Measurements from ENCODE around the gene CHMP6. TPM values are rescaled to one million over a fixed set of nuclear protein-coding genes. Genes with fewer than 3 reads are reported as not detected.

The CHMP6 gene
- total and polyA plus RNA-seq, 4 experiments from 2014 or later = 36.7 to 48.7 (median 41.9) TPM

DNA sequence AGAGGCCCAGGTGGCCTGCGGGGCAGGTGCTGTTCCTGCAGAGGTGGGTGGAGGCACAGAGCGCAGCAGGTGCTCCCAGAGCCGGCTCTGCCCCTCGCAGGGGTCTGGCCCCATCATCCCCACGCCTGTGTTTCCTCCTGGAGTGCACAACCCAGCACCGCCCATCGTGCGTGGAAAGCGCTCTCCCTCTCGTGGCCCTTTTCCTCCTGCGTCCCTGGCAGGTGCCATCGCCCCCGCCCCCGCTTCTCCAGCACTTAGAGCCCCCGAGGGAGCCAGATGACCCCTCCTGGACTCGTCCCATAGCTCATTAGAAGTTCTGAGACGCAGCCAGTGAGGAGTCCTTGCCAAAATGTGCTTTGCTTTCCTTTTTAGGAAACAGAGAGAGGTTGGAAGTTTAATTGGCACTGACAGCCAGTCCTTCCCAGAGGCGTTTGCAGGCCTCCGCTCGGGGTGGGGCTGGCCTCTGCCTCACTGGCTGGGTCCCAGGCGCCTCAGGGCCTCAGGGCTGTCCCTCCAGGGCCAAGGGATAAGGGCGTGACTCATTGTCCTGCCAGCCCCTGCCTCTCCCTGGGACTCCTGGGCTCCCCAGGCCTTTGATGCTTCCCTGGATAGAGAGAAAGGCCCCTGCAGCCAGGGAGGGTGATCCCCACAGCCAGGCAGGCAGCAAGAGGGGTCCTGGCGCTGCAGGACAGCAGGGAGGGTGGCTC, 32.2 kb upstream of the CHMP6 start:
- no peak overlapping the region for H3K4me3 ChIP-seq (ENCODE audit: low read length in 2 of 2)
- no peaks in the 10 kb centered on the region for H3K27me3 ChIP-seq (ENCODE audit: insufficient read depth, low read length)
- no peaks in the 10 kb centered on the region for H3K9me3 Mint-ChIP-seq
- POLR2A ChIA-PET (ENCODE audit: partially characterized antibody) = no interaction called here
- intact Hi-C loops (cut with micrococcal nuclease) = no loop called here
- no peaks in the 10 kb centered on the region for H3K4me1 Mint-ChIP-seq
- H3K36me3 ChIP-seq (ENCODE audit: insufficient read depth, low read length) = no peaks in the 10 kb centered on the region
- no peaks in the 10 kb centered on the region for H3K9me3 ChIP-seq (ENCODE audit: control insufficient read depth in 1 of 2, low read length in 2 of 2)
- no peaks in the 10 kb centered on the region for H3K27me3 Mint-ChIP-seq
- no peak overlapping the region for H3K4me3 Mint-ChIP-seq
- peaks cover 7 to 15% of the 10 kb centered on the region in 2 donors for H3K36me3 Mint-ChIP-seq
- no peak overlapping the region for H3K27ac ChIP-seq (ENCODE audit: low read depth, low read length)
- H3K4me1 ChIP-seq (ENCODE audit: insufficient read depth, low read length) = no peaks in the 10 kb centered on the region
- DNase-seq = no peak
- H3K27ac Mint-ChIP-seq = no peak overlapping the region
- CTCF ChIA-PET (ENCODE audit: partially characterized antibody) = no interaction called here

DNA sequence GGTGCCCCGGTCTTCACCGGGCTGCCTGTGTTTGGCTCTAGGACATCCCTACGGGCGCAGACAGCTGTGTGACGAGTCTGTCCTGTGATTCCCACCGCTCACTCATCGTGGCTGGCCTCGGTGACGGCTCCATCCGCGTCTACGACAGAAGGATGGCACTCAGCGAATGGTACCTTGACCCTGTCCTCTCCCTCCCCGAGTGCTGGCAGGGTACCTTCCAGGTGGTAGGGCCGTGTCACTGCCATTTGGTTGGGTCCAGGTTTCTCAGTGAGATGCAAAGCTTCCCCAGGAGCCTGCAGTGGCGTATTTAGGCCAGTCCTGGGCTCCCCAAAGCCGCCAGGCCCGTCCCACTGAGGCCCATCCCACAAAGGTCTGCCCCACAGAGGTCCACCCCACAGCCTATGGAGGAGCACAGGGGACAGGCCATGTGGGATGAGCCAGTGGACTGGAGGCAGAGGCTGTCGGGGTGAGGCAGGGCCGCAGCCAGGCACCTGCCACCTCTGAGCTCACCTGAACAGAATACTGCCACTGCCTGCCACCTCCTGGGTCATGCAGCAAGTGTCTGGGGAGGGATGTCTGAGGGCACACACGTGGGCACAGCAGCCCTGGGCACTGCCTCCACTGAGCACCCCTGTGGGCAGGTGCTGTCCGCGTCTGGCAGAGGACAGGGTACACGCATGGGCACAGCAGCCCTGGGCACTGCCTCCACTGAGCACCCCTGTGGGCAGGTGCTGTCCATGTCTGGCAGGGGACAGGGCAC, 31.4 kb upstream of the CHMP6 start:
- Histone ChIP-seq H3K4me3 (ENCODE audit: low read length in 2 of 2) (no peak overlapping the region), H3K4me1 (ENCODE audit: insufficient read depth, low read length) (no peaks in the 10 kb centered on the region), H3K9me3 (ENCODE audit: control insufficient read depth in 1 of 2, low read length in 2 of 2) (no peaks in the 10 kb centered on the region), H3K27me3 (ENCODE audit: insufficient read depth, low read length) (no peaks in the 10 kb centered on the region), H3K27ac (ENCODE audit: low read depth, low read length) (no peak overlapping the region), H3K36me3 (ENCODE audit: insufficient read depth, low read length) (no peaks in the 10 kb centered on the region)
- intact Hi-C loops (cut with micrococcal nuclease) = no loop called here
- Mint-ChIP-seq H3K36me3 (peaks cover 0 to 13% of the 10 kb centered on the region in 2 donors), H3K9me3 (no peaks in the 10 kb centered on the region), H3K27ac (no peak overlapping the region), H3K4me3 (no peak overlapping the region), H3K27me3 (no peaks in the 10 kb centered on the region), H3K4me1 (no peaks in the 10 kb centered on the region)
- CTCF ChIA-PET (ENCODE audit: partially characterized antibody) = interaction anchor here (0.9 kb wide), 1 partner anchor 61 kb away, joined by 3 read pairs; no protein-coding TSS in a partner anchor
- no peak for DNase-seq
- POLR2A ChIA-PET (ENCODE audit: partially characterized antibody) = no interaction called here

DNA sequence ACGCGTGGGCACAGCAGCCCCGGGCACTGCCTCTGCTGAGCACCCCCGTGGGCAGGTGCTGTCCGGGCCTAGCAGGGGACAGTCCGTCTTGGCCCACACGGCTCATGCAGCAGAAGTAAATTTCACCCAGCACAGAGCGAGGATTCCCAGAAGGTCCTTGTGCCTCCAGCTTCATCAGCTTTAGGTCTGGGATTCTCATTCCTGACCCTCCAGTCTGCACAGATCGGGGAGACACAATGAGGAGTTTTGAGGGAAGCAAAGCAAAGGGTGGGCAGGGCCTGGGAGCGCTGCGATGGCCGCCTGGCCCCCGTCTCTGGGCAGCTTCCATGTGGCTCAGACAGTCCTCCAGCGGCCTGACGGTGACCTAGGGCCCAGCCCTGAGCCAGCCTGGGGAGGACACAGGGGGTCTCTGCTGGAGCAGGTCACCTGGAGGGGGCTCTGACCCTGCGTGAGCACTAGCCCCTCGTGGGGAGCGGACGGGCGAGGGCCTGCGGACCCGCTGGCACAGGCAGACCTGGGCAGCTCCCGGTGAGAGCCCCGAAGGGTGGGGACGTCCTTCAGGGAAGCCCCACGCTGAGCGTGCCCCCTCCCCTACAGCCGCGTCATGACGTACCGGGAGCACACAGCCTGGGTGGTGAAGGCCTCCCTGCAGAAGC, 30.7 kb upstream of the CHMP6 start:
- Histone ChIP-seq H3K9me3 (ENCODE audit: control insufficient read depth in 1 of 2, low read length in 2 of 2) (no peaks in the 10 kb centered on the region), H3K27me3 (ENCODE audit: insufficient read depth, low read length) (no peaks in the 10 kb centered on the region), H3K36me3 (ENCODE audit: insufficient read depth, low read length) (no peaks in the 10 kb centered on the region), H3K4me3 (ENCODE audit: low read length in 2 of 2) (no peak overlapping the region), H3K4me1 (ENCODE audit: insufficient read depth, low read length) (no peaks in the 10 kb centered on the region), H3K27ac (ENCODE audit: low read depth, low read length) (no peak overlapping the region)
- Mint-ChIP-seq H3K27ac (no peak overlapping the region), H3K4me1 (no peaks in the 10 kb centered on the region), H3K36me3 (peaks cover 0 to 15% of the 10 kb centered on the region in 2 donors), H3K27me3 (no peaks in the 10 kb centered on the region), H3K9me3 (no peaks in the 10 kb centered on the region), H3K4me3 (no peak overlapping the region)
- intact Hi-C loops (cut with micrococcal nuclease) = no loop called here
- ChIA-PET CTCF (ENCODE audit: partially characterized antibody) (interaction anchor here (0.9 kb wide), 1 partner anchor 62 kb away, joined by 3 read pairs; no protein-coding TSS in a partner anchor), POLR2A (ENCODE audit: partially characterized antibody) (no interaction called here)
- no peak for DNase-seq

DNA sequence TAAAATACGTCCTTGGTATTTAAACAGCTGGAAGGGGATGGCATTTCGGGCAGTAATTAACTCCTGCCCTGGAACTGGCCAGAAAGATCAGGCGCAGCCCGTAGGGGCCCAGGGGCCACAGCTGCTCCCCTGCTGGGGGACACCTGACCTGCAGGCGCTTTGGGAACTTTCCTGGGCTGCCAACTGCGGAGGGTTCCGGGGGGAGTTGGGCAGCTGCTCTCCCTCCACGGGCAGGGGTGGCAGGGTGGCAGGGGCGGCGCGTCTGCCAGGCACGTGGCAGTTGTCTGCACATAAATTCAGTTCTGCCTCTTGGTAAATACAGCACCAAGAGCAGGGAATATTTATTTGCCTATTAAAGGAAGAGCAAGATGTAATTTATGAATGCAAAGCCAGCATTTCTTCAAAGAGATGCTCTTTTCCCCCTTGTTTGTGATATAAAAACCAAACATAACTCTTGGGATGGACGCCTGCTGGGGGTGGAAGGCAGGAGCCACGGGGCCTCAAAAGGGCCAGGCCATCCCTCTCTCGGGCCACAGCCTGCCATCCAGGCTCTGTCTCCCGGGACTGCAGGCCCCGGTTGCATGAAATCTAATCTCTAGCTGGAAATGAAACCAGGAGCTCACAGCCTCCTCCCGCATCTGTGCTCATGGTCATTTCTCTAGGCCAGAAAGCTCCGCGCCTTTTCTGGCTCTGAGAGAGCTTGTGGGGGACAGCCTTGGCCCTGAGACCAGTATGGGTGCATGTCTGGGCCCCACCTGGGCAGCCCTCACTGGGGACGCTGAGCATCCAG, 29.9 kb upstream of the CHMP6 start:
- Mint-ChIP-seq H3K36me3 (peaks cover 0 to 15% of the 10 kb centered on the region in 2 donors), H3K27ac (no peak overlapping the region), H3K9me3 (no peaks in the 10 kb centered on the region), H3K4me1 (no peaks in the 10 kb centered on the region), H3K27me3 (no peaks in the 10 kb centered on the region), H3K4me3 (no peak overlapping the region)
- Histone ChIP-seq H3K27me3 (ENCODE audit: insufficient read depth, low read length) (no peaks in the 10 kb centered on the region), H3K36me3 (ENCODE audit: insufficient read depth, low read length) (no peaks in the 10 kb centered on the region), H3K4me1 (ENCODE audit: insufficient read depth, low read length) (no peaks in the 10 kb centered on the region), H3K4me3 (ENCODE audit: low read length in 2 of 2) (no peak overlapping the region), H3K9me3 (ENCODE audit: control insufficient read depth in 1 of 2, low read length in 2 of 2) (no peaks in the 10 kb centered on the region), H3K27ac (ENCODE audit: low read depth, low read length) (no peak overlapping the region)
- ChIA-PET POLR2A (ENCODE audit: partially characterized antibody) (no interaction called here), CTCF (ENCODE audit: partially characterized antibody) (no interaction called here)
- no peak for DNase-seq
- intact Hi-C loops (cut with micrococcal nuclease) = no loop called here

DNA sequence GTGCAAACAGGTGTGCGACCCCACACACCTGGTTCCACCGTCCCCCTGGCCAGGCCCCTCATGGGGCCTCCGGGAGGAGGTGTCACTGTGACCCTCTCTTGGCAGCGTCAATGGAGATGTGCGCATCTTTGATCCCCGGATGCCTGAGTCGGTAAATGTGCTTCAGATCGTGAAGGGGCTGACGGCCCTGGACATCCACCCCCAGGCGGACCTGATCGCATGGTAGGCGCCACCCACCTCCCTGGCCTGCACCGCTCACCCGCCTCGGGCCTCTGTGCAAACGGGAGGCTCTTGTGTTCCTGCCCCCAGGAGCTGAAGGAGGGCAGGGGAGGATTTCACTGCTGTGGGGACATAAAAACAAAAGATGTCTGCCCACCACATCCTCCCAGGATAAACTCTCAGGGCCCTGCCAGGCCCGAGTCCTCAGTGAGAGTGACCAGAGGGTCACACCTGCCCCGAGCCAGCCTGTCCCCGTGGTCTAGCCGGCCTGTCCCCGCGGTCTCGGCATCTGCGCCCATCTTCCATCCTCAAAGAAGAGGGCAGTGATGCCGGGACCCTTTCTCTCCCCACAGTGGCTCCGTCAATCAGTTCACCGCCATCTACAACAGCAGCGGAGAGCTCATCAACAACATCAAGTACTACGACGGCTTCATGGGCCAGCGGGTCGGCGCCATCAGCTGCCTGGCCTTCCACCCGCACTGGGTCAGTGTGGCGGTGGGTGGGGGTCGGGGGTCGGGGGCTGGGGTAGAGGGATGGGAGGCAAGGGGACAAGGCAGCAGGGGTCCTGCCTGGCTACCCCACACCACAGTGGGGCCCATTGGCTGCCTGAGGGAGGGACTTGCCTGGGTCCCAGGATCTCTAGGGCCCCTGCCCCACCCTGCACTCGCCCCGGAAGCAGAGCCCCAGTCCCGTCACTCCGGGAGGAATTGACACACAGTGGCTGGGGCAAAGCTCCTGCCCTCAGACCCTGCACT, 29.0 kb upstream of the CHMP6 start:
- H3K36me3 ChIP-seq (ENCODE audit: insufficient read depth, low read length) = no peaks in the 10 kb centered on the region
- Mint-ChIP-seq H3K9me3 (no peaks in the 10 kb centered on the region), H3K36me3 (peaks cover 0 to 15% of the 10 kb centered on the region in 2 donors), H3K4me3 (no peak overlapping the region), H3K27me3 (no peaks in the 10 kb centered on the region), H3K4me1 (no peaks in the 10 kb centered on the region), H3K27ac (no peak overlapping the region)
- intact Hi-C loops (cut with micrococcal nuclease) = no loop called here
- POLR2A ChIA-PET (ENCODE audit: partially characterized antibody) = no interaction called here
- CTCF ChIA-PET (ENCODE audit: partially characterized antibody) = no interaction called here
- H3K4me3 ChIP-seq (ENCODE audit: low read length in 2 of 2) = no peak overlapping the region
- no peaks in the 10 kb centered on the region for H3K9me3 ChIP-seq (ENCODE audit: control insufficient read depth in 1 of 2, low read length in 2 of 2)
- H3K27ac ChIP-seq (ENCODE audit: low read depth, low read length) = no peak overlapping the region
- no peak for DNase-seq
- H3K27me3 ChIP-seq (ENCODE audit: insufficient read depth, low read length) = no peaks in the 10 kb centered on the region
- H3K4me1 ChIP-seq (ENCODE audit: insufficient read depth, low read length) = no peaks in the 10 kb centered on the region

DNA sequence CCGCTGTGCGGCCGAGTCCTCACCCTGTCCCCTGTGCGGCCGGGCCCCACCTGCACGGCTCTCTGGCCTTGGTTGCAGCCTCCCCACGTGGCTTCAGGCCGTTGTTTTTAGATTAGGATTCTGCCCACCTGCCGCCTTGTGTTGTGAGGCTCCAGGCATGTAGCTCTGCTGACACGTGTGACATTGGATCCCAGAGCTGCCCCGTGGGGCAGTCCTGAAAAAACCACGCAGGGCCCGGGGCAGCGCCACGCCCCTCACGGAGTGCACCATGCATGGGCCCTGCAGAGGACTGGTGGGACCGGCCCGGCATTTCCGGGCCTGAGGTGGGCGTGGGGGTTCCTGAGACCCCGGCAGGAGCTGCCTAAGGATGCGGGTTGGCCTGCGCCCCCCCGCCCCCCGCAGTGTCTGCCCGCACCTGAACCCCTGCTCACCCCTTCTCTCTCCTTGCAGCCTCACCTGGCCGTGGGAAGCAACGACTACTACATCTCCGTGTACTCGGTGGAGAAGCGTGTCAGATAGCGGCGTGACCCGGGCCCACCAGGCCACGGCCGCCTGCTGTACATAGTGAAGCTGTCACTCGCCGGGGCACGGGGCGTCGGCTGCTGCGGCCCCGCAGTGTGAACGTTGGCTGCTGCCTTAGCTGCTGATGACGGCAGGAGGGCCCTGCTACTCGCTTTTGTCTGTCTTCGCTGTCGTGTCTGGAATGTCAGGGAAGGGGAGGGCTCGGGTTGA, 27.7 kb upstream of the CHMP6 start:
- peaks cover 0 to 15% of the 10 kb centered on the region in 2 donors for H3K36me3 Mint-ChIP-seq
- no peak overlapping the region for H3K4me3 ChIP-seq (ENCODE audit: low read length in 2 of 2)
- H3K36me3 ChIP-seq (ENCODE audit: insufficient read depth, low read length) = no peaks in the 10 kb centered on the region
- no peak overlapping the region for H3K4me3 Mint-ChIP-seq
- no peak overlapping the region for H3K27ac Mint-ChIP-seq
- intact Hi-C loops (cut with micrococcal nuclease) = no loop called here
- H3K9me3 ChIP-seq (ENCODE audit: control insufficient read depth in 1 of 2, low read length in 2 of 2) = no peaks in the 10 kb centered on the region
- no peaks in the 10 kb centered on the region for H3K4me1 ChIP-seq (ENCODE audit: insufficient read depth, low read length)
- ChIA-PET CTCF (ENCODE audit: partially characterized antibody) (interaction anchor here (1.1 kb wide), 1 partner anchor 491 kb away, joined by 3 read pairs; no protein-coding TSS in a partner anchor), POLR2A (ENCODE audit: partially characterized antibody) (no interaction called here)
- no peaks in the 10 kb centered on the region for H3K27me3 ChIP-seq (ENCODE audit: insufficient read depth, low read length)
- DNase-seq = no peak
- H3K27ac ChIP-seq (ENCODE audit: low read depth, low read length) = no peak overlapping the region
- no peaks in the 10 kb centered on the region for H3K27me3 Mint-ChIP-seq
- no peaks in the 10 kb centered on the region for H3K9me3 Mint-ChIP-seq
- H3K4me1 Mint-ChIP-seq = no peaks in the 10 kb centered on the region
